NCI-H1417 treated with DMSO at 0.1 percent for 48 hours (cell line): ENCODE measurements around the gene FUS.
A peak's percentile ranks its signal among the peaks of the same experiment; 100 is the strongest.
"Not testable (repeated sequence)": the region's sequence is repeated elsewhere in the genome, so short reads cannot be mapped to it uniquely, and the experiment has no call there.

Experiments used
- DNase-seq: peaks from one replicate; lab custom pipeline; 2025; lab: John Stamatoyannopoulos, UW

Gene FUS

GRCh38 chr16:31179747-31180459, at the start of gene FUS:
FUS (plus strand) TSS chr16:31180139; CDS start chr16:31180215, 76 bp downstream.
- peak; percentile 61 for DNase-seq

DNA sequence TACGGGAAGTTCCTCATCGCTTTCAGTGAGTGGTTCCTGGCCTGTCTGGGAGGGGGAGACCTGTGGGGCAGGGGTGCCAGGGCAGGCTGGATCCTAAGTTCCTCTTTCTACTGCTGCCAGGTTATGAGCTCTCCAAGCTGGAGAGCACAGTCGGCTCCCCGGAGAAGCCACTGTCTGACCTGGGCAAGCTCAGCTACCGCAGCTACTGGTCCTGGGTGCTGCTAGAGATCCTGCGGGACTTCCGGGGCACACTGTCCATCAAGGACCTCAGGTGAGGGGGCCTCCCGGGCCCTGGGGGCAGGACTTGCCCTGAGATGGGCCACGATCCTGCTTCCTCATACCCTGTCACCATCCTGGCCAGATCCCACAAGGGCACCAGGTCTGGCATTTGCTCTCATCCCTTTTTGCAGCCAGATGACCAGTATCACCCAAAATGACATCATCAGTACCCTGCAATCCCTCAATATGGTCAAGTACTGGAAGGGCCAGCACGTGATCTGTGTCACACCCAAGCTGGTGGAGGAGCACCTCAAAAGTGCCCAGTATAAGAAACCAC, 49.5 kb upstream of the FUS start:
- DNase-seq: no peak

DNA sequence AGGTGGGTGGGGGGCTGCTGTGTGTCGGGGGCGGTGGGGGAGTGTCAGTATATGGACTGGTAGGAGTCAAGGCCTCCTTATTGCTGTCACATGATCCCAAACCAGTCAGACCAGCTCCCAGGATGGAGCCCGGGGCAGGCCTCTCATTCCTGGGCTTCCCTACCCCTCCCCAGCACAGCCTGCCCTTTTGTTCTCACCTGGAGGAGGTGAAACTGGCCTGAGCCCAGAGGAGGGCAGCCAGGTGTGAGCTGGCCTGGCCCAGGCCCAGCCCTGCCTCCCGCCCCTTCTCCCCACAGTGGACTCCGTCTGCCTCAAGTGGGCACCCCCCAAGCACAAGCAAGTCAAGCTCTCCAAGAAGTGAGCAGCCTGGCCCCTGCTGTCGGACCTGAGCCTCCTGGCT, 49.0 kb upstream of the FUS start:
- DNase-seq: no peak

DNA sequence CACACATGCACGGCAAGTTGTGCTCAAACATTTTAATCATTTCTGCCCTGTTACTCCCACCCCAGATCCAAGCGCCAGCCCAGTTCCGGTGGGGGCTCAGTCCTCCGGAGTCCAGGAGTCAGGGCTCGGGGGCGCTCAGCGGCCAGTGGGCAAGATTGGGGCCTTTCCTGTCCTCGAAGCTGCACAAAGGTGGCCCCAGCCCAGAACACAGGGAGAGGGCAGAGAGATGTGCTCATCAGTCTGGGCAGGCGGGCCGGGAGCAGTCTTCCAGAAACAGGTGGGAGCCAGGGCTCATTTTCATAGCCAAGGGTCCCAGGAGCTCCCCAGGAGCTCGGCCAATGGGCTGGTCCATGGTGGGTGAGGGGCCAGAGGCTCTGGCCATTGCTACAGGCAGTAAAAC, 48.5 kb upstream of the FUS start:
- DNase-seq: no peak

DNA sequence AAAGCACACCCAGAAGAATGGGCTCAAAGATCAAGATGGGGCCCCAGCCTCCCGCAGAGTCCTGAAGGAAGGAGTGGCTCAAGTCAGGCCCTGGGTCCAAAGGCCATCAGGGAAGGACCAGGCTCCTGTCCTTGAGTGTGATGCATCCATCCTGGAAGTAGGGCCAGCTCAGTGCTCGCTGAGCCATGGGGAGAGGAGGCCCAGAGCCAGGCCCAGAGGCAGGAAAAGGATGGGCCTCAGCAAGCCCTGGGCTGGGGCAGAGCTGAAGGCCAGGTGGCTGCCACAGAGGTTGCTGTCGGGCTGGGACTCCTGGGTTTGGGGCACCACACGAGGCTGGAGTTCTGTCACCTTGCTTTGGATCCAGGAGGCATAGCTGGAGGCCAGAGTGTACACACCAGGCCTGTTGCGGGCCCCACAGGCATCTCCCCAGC, 48.1 kb upstream of the FUS start:
- DNase-seq: no peak

GRCh38 chr16:31132303-31132979, 47.5 kb upstream of the FUS start:
- no peak for DNase-seq

DNA sequence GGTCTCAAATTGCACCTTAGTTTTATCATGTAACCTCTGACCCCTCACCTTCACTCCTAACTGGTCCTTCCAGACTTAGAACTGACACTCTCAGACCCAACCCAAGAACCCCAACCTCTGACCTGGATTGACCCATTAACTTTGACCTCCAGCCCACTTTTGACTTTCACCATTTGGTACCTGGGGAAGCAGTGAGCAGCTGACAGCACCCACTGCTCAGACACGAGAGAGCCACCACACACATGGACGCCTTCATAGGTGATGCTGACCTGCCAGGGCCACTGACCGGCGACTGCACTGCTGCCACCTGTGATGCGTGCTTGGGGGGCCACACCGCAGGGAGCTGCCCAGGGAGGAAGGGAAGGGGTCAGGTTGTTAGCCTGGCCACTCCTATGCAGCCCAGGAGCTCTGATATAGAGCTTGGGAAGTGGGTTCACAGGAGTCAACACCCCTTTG, 46.9 kb upstream of the FUS start:
- DNase-seq: no peak

DNA sequence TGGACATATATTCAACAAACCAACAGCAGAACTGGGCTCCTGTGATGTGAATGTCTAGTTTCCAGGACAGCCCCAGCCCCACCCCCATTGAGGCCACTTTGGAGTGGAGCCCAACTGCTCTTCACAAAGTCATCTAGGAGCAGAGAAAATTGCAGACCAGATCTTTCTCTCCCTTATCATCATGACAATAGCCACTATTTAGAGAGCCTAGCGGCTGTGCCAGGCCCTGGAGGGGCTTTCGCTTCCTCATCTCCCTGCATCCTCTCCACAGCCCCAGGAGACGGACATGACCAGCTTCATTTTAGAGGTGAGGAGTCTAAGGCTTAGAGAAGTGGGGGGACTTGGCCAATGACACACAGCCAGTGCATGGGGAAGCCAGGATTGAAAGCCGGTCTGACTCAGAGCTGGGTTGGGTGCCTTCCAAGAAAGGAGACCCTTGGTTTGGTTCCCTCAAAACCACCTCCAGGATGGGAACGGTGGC, 45.8 kb upstream of the FUS start:
- no peak for DNase-seq

- no peak for DNase-seq
Observed at GRCh38 chr16:31134625-31135534, 45.1 kb upstream of the FUS start.

- no peak for DNase-seq
Observed at GRCh38 chr16:31135535-31136286, 44.2 kb upstream of the FUS start, which contains the start of gene PRSS8. PRSS8 (minus strand) TSS chr16:31135727; CDS start chr16:31135498, 229 bp downstream.

DNA sequence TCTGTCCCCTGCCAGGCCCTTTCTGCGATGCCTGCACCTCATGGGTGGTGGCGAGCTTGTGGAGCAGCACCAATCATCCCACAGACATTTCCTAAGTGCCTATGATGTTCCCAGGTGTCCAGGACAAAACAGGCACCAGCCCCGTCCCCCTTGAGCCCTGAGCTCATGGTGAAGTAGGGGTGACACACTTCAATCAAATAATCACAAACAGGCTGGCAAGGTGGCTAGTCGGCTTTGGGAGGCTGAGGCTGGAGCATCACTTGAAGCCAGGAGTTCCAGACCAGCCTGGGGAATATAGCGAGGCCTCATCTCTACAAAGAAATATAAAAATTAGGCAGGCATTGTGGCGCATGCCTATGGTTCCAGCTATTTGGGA, 43.7 kb upstream of the FUS start:
- no peak for DNase-seq

DNA sequence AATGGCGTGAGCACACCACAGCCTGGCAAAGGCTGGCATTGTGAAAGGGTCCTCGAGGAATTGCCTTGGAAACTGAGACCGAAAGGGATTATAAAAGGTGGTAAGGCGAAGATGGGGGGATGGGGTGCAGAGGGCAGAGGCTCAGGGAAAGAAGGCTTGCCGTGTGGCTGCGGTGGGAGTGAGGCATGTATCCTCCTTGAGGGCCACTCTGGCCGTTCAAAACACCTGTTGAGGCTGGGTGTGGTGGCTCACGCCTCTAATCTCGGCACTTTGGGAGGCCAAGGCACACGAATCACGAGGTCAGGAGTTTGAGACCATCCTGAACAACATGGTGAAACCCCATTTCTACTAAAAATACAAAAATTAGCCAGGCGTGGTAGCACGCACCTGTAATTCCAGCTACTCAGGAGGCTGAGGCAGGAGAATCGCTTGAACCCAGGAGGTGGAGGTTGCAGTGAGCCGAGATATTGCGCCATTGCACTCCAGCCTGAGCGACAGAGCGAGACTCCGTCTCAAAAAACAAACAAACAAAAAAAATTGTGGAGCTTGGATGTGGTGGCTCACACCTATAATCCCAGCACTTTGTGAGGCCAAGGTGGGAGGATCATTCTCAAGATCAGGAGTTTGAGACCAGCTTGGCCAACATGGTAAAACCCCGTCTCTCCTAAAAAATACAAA, 43.0 kb upstream of the FUS start:
- DNase-seq: not testable (repeated sequence)

DNA sequence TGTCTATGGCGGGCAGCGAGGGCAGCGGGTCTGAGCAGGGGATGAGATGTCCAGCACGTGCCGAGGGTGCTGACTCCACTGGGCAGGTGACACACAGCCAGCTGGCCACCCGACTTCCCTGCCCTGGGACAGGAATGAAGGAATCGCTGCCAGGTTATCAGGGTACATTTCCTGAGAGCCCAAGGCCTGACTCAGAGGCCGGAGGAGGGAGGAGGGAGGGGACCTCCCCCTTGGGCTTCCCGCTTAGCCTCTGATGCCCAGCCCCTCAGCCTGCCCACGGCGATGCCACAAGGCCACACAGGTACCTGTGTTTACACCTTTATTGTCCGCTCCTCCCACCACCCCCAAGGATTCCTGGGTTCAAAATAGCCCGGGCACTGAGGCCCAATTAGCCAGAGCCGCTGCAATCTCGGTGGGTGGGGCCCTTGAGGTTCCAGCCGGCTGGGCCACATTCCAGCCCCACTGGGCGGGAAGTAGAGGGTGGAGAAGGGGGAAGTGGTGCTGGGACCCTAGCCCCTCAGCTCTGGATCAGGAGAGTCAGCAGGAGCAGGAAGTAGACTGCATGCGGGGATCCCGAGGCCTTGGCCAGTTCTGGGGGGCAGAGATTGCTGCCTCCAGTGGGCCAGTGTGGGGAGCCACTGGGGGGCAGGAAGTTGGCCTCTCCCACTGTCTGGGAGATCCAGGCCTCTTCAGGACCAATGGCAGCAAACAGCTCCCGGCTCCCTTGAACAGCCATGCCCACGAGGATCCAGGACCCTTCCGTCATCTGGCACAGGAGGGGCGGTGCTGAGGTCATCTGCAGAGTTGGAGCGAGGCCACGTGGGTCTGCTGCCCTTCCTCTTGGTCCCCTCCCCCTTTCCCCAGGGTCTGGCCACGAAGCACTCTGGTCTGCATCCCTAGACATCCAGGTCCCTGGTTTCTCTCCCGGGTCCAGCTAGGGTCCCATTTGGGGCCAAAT, 41.0 kb upstream of the FUS start:
- no peak for DNase-seq

DNA sequence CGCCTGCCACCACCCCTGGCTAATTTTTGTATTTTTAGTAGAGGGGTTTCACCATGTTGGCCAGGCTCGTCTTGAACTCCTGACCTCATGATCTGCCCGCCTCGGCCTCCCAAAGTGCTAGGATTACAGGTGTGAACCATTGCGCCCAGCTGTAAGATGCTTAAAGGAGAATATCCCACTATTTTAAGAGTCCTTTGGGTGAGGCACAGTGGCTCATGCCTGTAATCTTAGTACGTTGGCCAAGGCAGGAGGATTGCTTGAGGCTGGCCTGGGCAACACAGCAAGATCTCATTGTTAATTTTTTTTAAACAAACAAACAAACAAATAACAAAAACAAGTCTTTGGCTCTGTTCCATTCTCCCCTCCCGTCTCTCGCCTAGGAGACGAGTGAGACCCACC, 38.9 kb upstream of the FUS start:
- DNase-seq: not testable (repeated sequence)

GRCh38 chr16:31141489-31142108, 38.3 kb upstream of the FUS start:
- DNase-seq: no peak

DNA sequence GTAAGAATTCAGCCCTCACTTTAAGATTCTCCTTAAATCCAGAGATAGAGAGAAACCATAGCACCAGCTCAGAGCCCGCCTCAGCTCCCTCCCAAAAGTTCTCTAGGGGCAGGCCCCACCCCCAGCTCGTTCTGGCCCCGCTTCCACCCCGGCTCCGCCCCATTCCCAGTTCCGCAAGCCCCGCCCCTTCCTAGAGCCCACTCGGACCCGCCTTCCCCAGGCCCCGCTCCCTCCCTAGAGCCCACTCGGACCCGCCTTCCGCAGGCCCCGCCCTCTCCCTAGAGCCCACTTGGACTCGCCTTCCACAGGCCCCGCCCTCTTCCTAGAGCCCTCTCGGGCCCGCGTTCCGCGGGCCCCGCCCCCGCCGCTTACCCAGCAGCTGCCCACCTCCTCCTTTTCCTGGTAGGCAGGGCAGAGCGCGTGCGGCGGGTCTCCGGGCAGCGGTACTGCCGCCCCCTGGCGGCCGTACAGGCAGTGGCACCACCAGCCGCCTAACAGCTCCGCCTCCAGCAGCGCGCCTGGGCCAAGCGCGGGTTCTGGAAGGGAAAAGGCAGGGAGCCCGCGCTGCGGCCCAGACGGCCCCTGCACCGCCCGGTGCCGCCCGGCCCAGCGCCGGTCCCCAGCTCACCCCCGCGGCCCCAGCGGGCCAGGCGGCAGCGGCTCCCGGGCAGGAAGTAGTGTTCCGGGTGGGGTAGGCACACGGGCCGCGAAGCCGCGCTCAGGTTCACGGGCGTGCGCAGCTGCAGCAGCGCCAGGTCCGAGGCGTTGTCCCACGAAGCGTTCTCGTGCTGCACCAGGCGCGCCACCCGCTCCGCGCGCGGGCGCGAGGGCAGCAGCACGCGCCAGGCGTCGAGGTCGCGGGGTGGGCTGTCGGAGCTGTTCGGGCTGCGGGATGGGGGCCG, 37.6 kb upstream of the FUS start:
- peak; percentile 81 for DNase-seq

DNA sequence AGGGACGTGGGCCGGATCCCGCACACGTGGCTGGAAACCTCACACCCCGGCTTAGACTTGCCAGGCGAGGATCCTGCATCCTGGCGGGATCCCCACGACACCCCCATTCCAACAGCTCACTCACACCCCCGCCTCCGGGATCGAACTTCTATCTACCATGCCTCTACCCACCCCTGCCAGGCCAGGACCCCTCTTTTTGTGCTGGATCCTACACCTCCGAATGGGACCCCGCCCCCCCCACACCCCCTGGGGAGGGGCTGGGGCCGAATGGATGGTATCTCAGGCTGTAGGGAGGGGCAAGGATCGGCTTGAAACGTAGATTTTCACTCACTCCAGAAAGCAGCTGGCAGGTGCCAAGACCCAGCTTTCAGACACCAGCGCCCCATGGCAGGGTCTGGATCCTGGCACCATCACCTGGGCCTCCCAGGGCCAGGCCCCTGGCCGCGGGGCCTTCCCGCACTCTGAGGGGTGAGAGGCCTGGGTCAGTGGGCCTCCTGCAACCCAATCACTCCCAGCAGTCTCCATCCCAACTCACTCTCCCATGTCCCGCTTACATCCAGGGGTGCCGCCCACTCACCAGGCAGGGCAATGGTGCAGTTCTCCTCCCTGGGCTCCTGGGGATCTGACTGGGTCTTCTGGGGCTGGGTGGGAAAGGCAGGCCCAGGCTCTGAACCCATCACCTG, 36.8 kb upstream of the FUS start:
- no peak for DNase-seq
